GM12801 (cell line): ENCODE data around the gene RGS9BP.

Source experiments
- TF ChIP-seq, protein P1 (sequence below): IDR thresholded peaks from one replicate; pipeline ENCODE4 v1.5.1; 2011; ENCODE audit warnings: control low read depth; ENCODE audit not compliant: insufficient read length; ENCODE audit errors: extremely low read depth

Gene RGS9BP, protein sequence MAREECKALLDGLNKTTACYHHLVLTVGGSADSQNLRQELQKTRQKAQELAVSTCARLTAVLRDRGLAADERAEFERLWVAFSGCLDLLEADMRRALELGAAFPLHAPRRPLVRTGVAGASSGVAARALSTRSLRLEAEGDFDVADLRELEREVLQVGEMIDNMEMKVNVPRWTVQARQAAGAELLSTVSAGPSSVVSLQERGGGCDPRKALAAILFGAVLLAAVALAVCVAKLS

DNA sequence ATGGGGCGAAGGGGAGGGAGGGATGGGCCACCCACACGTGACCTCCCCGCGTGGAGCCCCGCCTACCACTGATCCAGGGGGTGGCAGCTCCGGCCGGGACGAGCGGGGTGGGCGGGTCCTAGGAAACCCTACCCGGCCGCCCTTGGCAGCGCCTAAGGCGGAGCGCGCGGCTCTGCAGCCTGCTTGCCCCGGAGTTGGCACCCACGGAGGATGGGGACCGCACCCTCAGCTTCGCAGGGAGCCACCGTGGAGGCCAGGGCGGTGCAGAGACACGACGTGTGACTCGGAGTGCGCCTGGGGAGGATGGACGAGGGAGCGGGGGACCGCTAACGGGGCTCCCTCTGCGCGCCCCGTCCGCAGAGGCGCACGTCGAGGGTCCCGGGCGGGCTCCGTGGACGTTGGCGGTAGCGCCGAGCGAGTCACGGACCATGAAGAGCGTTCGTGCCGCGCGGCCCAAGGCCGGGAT is at the start of gene RGS9BP:
Gene RGS9BP (plus strand): TSS at position 129 of the 466 bp plus-strand sequence. CDS start 416 bp downstream, outside the sequence.
- TF ChIP-seq, protein P1, sequence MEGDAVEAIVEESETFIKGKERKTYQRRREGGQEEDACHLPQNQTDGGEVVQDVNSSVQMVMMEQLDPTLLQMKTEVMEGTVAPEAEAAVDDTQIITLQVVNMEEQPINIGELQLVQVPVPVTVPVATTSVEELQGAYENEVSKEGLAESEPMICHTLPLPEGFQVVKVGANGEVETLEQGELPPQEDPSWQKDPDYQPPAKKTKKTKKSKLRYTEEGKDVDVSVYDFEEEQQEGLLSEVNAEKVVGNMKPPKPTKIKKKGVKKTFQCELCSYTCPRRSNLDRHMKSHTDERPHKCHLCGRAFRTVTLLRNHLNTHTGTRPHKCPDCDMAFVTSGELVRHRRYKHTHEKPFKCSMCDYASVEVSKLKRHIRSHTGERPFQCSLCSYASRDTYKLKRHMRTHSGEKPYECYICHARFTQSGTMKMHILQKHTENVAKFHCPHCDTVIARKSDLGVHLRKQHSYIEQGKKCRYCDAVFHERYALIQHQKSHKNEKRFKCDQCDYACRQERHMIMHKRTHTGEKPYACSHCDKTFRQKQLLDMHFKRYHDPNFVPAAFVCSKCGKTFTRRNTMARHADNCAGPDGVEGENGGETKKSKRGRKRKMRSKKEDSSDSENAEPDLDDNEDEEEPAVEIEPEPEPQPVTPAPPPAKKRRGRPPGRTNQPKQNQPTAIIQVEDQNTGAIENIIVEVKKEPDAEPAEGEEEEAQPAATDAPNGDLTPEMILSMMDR = no peak

DNA sequence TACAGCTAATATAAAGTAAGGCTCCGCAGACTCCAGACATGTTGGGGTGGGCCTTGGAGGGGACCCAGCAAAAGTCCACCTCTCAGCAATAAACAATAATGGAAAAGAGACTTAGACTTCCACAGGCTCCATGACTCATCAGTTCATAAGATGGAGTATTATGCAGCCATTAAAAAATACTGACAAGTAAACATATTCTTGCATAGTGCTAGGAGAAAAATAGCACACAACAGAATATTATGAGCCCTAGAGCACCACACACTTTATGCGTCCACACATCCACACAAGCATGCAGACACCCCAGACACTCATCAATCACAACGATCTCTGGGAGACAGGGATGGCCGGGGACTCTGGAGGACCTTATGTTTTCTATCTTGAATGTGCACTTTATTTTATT is 48.7 kb upstream of the RGS9BP start:
- TF ChIP-seq, protein P1 = no peak

DNA sequence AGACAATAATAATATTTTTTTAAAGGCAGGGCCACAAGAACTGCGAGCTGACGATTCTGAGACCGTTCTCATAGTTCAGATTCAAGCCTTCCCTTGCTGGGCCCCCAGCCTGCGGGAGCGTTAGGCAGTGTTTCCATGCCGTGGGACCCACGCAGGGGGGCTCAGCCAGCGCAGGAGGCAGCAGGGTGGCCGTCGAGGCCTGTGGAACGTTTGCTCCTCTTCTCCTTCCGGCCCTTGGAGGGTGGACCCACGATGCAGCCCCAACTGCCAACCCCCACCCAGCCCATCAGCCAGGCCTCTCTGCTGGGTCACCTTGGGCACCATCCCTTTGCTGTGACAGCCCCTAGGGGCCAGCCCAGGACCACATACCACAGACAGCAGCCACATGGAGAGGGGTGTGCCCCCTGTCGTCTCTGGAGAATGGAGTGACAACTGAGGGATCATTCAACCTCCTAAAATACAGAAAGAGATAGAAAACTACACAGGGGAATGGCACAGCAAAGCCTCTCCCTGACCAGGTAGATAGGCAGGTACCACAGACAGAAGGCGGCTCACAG is 47.9 kb upstream of the RGS9BP start:
- TF ChIP-seq, protein P1 = no peak

DNA sequence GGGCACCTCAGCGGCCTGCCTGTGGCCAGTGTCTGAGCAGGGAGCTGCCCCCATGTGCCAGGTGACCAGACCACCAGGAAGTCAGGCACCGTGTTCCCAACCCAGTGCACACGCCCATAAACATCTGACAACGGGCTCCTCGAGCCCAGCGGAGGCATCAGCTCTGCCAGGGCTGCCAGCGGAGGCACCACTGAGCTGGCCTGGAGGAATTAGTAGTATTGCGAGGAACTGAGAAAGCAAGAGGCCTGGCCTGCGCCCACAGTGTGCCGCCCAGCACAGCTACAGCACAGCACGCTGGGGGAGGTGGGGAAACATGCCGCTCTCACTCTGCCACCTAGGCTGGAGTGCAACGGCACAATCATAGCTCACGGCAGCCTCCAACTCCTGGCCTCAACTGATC is 45.3 kb upstream of the RGS9BP start:
- TF ChIP-seq, protein P1 = no peak

DNA sequence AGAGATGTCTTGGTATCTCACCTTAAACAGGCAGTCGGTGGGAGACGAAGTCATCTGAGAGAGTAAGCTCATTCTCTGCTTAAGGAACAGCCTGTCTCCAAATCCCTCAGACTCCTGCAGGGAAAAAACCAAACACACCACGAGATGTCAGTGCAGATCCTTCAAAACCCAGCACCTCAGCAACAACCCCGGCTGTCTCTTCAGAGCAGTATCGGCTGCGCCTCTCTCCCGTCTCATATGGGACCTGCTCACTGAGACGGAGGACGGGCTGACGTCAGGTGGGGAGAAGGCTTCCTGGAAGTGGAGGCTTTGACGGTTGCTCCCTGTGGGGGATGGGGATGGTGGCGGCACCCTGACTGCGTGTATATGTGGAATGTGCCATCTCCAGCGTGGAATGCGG is 44.3 kb upstream of the RGS9BP start:
- TF ChIP-seq, protein P1 = no peak

DNA sequence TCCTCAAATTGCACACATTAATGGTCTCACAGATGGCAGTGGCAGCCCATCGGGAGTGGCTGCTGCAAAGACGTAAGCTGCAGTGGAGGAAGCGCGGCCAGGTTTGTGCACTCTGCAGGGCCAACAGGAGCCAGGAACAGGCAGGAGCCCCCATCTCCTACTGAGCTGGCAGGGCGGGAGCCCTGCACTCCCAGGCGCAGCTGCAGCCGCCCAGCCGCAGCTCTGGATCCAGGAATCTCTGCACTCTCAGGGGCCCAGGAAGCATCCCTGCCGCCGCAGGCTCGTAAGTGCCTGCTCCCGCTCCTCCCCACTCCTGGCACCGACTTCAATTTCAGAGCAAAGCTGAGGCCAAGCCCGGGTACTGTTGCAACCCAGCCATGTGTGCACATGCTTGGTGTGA is 38.2 kb upstream of the RGS9BP start:
- TF ChIP-seq, protein P1 = no peak

DNA sequence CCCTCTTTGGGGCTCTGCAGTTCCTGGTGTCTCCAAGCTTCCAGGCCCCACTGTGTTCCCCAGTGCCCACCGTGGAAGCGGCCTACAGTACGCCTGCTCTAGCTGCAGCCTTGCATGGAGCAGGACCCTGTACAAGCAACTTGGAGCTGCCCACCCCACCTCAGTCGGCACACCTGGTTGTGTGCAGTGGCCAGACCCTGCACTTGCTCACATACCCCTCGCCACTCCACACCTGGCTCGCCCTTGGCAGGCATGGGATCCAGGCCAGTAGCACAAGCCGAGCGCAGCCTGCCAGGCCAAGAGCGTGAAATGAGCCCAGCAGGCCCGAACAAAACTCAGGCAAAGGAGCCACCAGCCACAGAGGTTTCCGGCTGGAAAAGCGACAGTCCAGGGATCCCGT is 37.0 kb upstream of the RGS9BP start:
- TF ChIP-seq, protein P1 = no peak
